22Rv1 (cell line): Measurements from ENCODE around the gene GFRAL.

Experiments
- CTCF ChIP-seq: fragments of 450-650 bp; IDR thresholded peaks from 2 replicates; pipeline ENCODE4 v1.5.1; 2017; ENCODE audit warnings: mild to moderate bottlenecking
- ZFX ChIP-seq: fragments of 450-650 bp; IDR thresholded peaks from 2 replicates; pipeline ENCODE4 v1.6.1; 2017; ENCODE audit warnings: antibody characterized with exemption, borderline replicate concordance

GRCh38 chr6:55277646-55278045 is 49.6 kb upstream of the GFRAL start:
- TF ChIP-seq CTCF (no peak), ZFX (no peak)
